GM23338 (cell line): ENCODE data around the gene PRDM2. TPM values are rescaled to one million over a fixed set of nuclear protein-coding genes. Genes with fewer than 3 reads are reported as not detected.

Source experiments
- ATAC-seq: fragments of 200-7000 bp; cut with Tn5 transposase; 3 replicates; pipeline ENCODE4 v1.9.1; 2020
- DNase-seq: peaks from one replicate; pipeline ENCODE4 v3.0.0-alpha.2; 2015; ENCODE audit warnings: low spot score
- H2AFZ ChIP-seq: fragments of 200-600 bp; sonication (generic); 2 replicates; pipeline ENCODE4 v1.8.0; 2016; ENCODE audit warnings: antibody characterized with exemption, mild to moderate bottlenecking, moderate library complexity
- H3F3A ChIP-seq: fragments of 200-600 bp; sonication (generic); replicated peaks from 2 replicates; pipeline ENCODE4 v1.8.0; 2017; ENCODE audit warnings: antibody characterized with exemption, mixed run types, low read depth
- H3K27ac ChIP-seq: fragments of 200-600 bp; sonication (generic); 2 replicates; pipeline ENCODE4 v1.6.1; 2016; ENCODE audit warnings: low read depth
- H3K27me3 ChIP-seq: fragments of 200-600 bp; sonication (generic); 2 replicates; pipeline ENCODE4 v1.8.0; 2016; ENCODE audit warnings: mild to moderate bottlenecking, mixed run types, moderate library complexity; ENCODE audit not compliant: insufficient read depth
- H3K36me3 ChIP-seq: fragments of 200-600 bp; sonication (generic); 2 replicates; pipeline ENCODE4 v1.8.0; 2016; ENCODE audit warnings: mild to moderate bottlenecking; ENCODE audit not compliant: insufficient read depth
- H3K4me1 ChIP-seq: fragments of 200-600 bp; sonication (generic); 2 replicates; pipeline ENCODE4 v1.8.0; 2016; ENCODE audit warnings: mild to moderate bottlenecking, moderate library complexity; ENCODE audit not compliant: insufficient read depth
- H3K4me2 ChIP-seq: fragments of 200-600 bp; sonication (generic); 2 replicates; pipeline ENCODE4 v1.7.1; 2017; ENCODE audit warnings: mixed run types
- H3K4me3 ChIP-seq: fragments of 200-600 bp; sonication (generic); 2 replicates; pipeline ENCODE4 v1.6.1; 2016; ENCODE audit warnings: mixed run types
- H3K79me2 ChIP-seq: fragments of 200-600 bp; sonication (generic); replicated peaks from 2 replicates; pipeline ENCODE4 v1.8.0; 2017; ENCODE audit warnings: mild to moderate bottlenecking; ENCODE audit not compliant: insufficient read depth
- H3K9me2 ChIP-seq: fragments of 200-600 bp; sonication (generic); 2 replicates; pipeline ENCODE4 v1.8.0; 2017; ENCODE audit not compliant: insufficient read depth
- H4K20me1 ChIP-seq: fragments of 200-600 bp; sonication (generic); replicated peaks from 2 replicates; pipeline ENCODE4 v1.8.0; 2017; ENCODE audit warnings: mild to moderate bottlenecking; ENCODE audit not compliant: insufficient read depth
- H3K27ac Mint-ChIP-seq: 2 replicates; pipeline ENCODE4 v1.8.0; 2020; ENCODE audit warnings: inconsistent platforms, mild to moderate bottlenecking, moderate library complexity, mixed read lengths
- H3K27me3 Mint-ChIP-seq: 3 replicates; pipeline ENCODE4 v1.8.0; 2022; ENCODE audit warnings: low read depth, mild to moderate bottlenecking, moderate library complexity, mixed read lengths, inconsistent platforms; ENCODE audit not compliant: insufficient read depth, poor library complexity
- H3K36me3 Mint-ChIP-seq: 3 replicates; pipeline ENCODE4 v1.8.0; 2021; ENCODE audit warnings: low read depth, mild to moderate bottlenecking, inconsistent platforms, moderate library complexity, mixed read lengths
- H3K4me1 Mint-ChIP-seq: 3 replicates; pipeline ENCODE4 v1.8.0; 2020; ENCODE audit warnings: mild to moderate bottlenecking, inconsistent platforms, mixed read lengths
- H3K4me3 Mint-ChIP-seq: 3 replicates; pipeline ENCODE4 v1.8.0; 2021; ENCODE audit warnings: moderate library complexity, mild to moderate bottlenecking, inconsistent platforms, mixed read lengths
- H3K9me3 Mint-ChIP-seq: 3 replicates; pipeline ENCODE4 v1.8.0; 2020; ENCODE audit warnings: moderate library complexity, mild to moderate bottlenecking, inconsistent platforms, mixed read lengths
- CTCF ChIP-seq, 2 experiments: fragments of 200-600 bp in 1 of 2; sonication (generic) in 1 of 2; conservative IDR thresholded peaks; 2 replicates each; pipeline versions ENCODE4 v1.5.1 to v1.6.1; 2016 to 2017; ENCODE audit warnings: antibody characterized with exemption in 2 of 2, low read depth in 2 of 2, mild to moderate bottlenecking in 2 of 2, moderate library complexity in 1 of 2
- NANOG ChIP-seq: IDR thresholded peaks from 2 replicates; pipeline ENCODE4 v1.6.1; 2016; ENCODE audit warnings: antibody characterized with exemption, borderline replicate concordance
- STAT1 ChIP-seq: IDR thresholded peaks from one replicate; pipeline ENCODE4 v1.6.1; 2016; ENCODE audit warnings: antibody characterized with exemption; ENCODE audit not compliant: unreplicated experiment
- ZNF114 ChIP-seq: fragments of 250-450 bp; sonication (Bioruptor Pico); IDR thresholded peaks from 2 replicates; pipeline ENCODE4 v1.5.0; 2020; ENCODE audit warnings: mild to moderate bottlenecking, moderate library complexity
- ZNF331 ChIP-seq: fragments of 250-450 bp; sonication (Bioruptor Pico); IDR thresholded peaks from 2 replicates; pipeline ENCODE4 v1.5.0; 2020; ENCODE audit warnings: low read depth, mild to moderate bottlenecking, moderate library complexity
- ZNF462 ChIP-seq: fragments of 250-450 bp; sonication (Bioruptor Pico); IDR thresholded peaks from 2 replicates; pipeline ENCODE4 v1.5.0; 2020; ENCODE audit warnings: mild to moderate bottlenecking, moderate library complexity
- polyA plus RNA-seq: library from polyadenylated mRNA; unstranded; fragments of >200 nt; fragmentation: Nextera tagmentation; extraction: Ambion mirVana; gene quantifications from 2 replicates; pipeline ENCODE4 v1.2.1, GENCODE V29; 2016
- total RNA-seq: library from RNA; depleted of rRNA; stranded (reverse); fragments of >200 nt; shearing (Covaris generic); gene quantifications from 2 replicates; pipeline ENCODE4 v1.2.3, GENCODE V29; 2014

Gene PRDM2
- total and polyA plus RNA-seq, 2 experiments from 2014 or later: 11.6 to 28.3 TPM

DNA sequence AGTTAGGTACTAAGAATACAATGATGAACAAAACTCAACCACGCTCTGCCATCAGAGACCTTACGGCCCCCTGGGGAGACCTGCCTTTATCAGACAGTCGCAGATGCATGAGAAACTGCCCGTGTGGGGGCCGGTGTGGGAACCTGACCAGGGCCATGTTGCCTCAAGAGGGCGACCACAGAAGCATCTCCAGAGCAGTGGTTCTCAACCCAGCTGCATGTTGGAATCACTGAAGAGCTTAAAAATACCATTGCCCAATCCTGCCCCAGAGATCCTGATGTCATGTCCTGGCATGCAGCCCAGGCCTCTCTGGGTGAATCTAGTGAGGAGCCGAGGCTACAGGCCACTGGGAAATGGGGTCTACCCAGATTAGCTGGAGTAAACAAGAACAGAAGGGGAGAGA is 108.7 kb downstream of the PRDM2 start:
- H3K27ac ChIP-seq: no peak overlapping the region
- peaks cover 9% of the 10 kb centered on the region for H3K27me3 Mint-ChIP-seq
- H3K9me3 Mint-ChIP-seq: peaks cover 4% of the 10 kb centered on the region; the same call in 2 of the 3 replicates
- no peaks in the 10 kb centered on the region; the same call in 1 of the 3 replicates for H3K36me3 Mint-ChIP-seq
- no peak for ATAC-seq
- H3F3A ChIP-seq: no peaks in the 10 kb centered on the region
- H2AFZ ChIP-seq: no peak overlapping the region
- H3K4me3 Mint-ChIP-seq: no peak overlapping the region
- no peaks in the 10 kb centered on the region for H3K27me3 ChIP-seq
- no peak for TF ChIP-seq ZNF331
- TF ChIP-seq CTCF (conservative IDR thresholded peaks at IDR 0.05; ENCODE audit: low read depth in 2 of 2): peak in 1 of 2 experiments; percentile 15; a peak in 1 of 4 replicates
- TF ChIP-seq STAT1: no peak
- TF ChIP-seq ZNF114 (CRISPR knock-in tag): no peak
- TF ChIP-seq NANOG: no peak
- TF ChIP-seq ZNF462 (CRISPR knock-in tag): no peak
- H3K9me2 ChIP-seq: no peaks in the 10 kb centered on the region
- H3K36me3 ChIP-seq: no peaks in the 10 kb centered on the region
- no peaks in the 10 kb centered on the region for H4K20me1 ChIP-seq
- no peak overlapping the region for H3K4me2 ChIP-seq
- no peaks in the 10 kb centered on the region for H3K79me2 ChIP-seq
- no peak overlapping the region for H3K27ac Mint-ChIP-seq
- H3K4me1 ChIP-seq: no peaks in the 10 kb centered on the region
- H3K4me1 Mint-ChIP-seq: peaks cover 7% of the 10 kb centered on the region; the same call in 2 of the 3 replicates
- no peak overlapping the region for H3K4me3 ChIP-seq
- no peak for DNase-seq
